Natural killer cell treated with Interleukin-12 subunit alpha and Interleukin-12 subunit beta and Interleukin-15 and Interleukin-18, amount 100 ng/mL, for 72 hours (primary cell): ENCODE results near the gene RECQL5. TPM values are rescaled to one million over a fixed set of nuclear protein-coding genes. Genes with fewer than 3 reads are reported as not detected.

ENCODE experiments used
- ATAC-seq, 2 donors: fragments of 150-1000 bp; cut with Tn5 transposase in 1 of 2; sonication (Bioruptor Pico), chemical (Tn5 transposase) in 1 of 2; 2 replicates each; pipeline ENCODE4 v1.10.0; 2021
- DNase-seq: peaks from one replicate; pipeline ENCODE4 v3.0.0; 2022; ENCODE audit warnings: low spot score
- H3K27ac Mint-ChIP-seq, 2 donors: 1 replicate in 1 of 2; 2 replicates in 1 of 2; pipeline ENCODE4 v1.8.0; 2022; ENCODE audit warnings: mixed read lengths in 2 of 2, mild to moderate bottlenecking in 1 of 2, moderate library complexity in 1 of 2
- H3K27me3 Mint-ChIP-seq, 2 donors: 1 replicate in 1 of 2; 2 replicates in 1 of 2; pipeline ENCODE4 v1.8.0; 2022; ENCODE audit warnings: mixed read lengths in 2 of 2
- H3K36me3 Mint-ChIP-seq: one replicate; pipeline ENCODE4 v1.8.0; 2022; ENCODE audit warnings: mixed read lengths
- H3K4me1 Mint-ChIP-seq, 2 donors: 1 replicate in 1 of 2; 2 replicates in 1 of 2; pipeline ENCODE4 v1.8.0; 2022; ENCODE audit warnings: low read depth in 2 of 2, mixed read lengths in 2 of 2, mild to moderate bottlenecking in 1 of 2
- H3K4me3 Mint-ChIP-seq: one replicate; pipeline ENCODE4 v1.8.0; 2022; ENCODE audit warnings: mixed read lengths
- H3K9me3 Mint-ChIP-seq: 2 replicates; pipeline ENCODE4 v1.8.0; 2022; ENCODE audit warnings: mixed read lengths
- total RNA-seq, 2 donors: library from RNA; stranded (reverse); gene quantifications; one replicate each; pipeline ENCODE4 v1.2.3, GENCODE V29; 2022

RECQL5 gene
- total RNA-seq, 2 donors from 2014 or later, result 32.6 to 59.7 TPM

DNA sequence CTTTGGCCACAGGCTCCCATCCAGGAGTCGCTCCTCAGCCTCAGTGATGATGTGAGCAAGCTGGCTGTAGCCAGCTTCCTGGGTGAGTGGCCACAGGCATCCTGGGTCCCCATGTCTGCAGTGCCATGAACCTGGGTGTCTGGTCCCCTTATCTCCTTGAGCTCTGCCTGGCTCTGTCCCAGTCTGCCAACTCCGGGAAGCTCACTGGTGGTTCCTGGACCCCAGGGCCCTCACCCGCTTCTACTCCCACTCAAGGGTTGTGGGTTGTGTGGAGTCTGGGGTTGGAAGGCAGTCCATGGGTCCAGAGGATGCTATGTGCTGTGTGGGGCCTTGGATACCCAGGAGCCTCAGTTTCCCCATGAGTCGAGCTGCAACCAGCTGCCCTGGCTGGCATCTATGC lies 45.5 kb downstream of the RECQL5 start:
- H3K36me3 Mint-ChIP-seq, result no peaks in the 10 kb centered on the region
- H3K4me1 Mint-ChIP-seq, result peaks cover 0 to 2% of the 10 kb centered on the region in 2 donors
- DNase-seq (no peak), ATAC-seq (no peak)
- no peaks in the 10 kb centered on the region for H3K9me3 Mint-ChIP-seq
- no peak overlapping the region for H3K27ac Mint-ChIP-seq
- H3K27me3 Mint-ChIP-seq, result no peaks in the 10 kb centered on the region
- H3K4me3 Mint-ChIP-seq, result no peak overlapping the region

DNA sequence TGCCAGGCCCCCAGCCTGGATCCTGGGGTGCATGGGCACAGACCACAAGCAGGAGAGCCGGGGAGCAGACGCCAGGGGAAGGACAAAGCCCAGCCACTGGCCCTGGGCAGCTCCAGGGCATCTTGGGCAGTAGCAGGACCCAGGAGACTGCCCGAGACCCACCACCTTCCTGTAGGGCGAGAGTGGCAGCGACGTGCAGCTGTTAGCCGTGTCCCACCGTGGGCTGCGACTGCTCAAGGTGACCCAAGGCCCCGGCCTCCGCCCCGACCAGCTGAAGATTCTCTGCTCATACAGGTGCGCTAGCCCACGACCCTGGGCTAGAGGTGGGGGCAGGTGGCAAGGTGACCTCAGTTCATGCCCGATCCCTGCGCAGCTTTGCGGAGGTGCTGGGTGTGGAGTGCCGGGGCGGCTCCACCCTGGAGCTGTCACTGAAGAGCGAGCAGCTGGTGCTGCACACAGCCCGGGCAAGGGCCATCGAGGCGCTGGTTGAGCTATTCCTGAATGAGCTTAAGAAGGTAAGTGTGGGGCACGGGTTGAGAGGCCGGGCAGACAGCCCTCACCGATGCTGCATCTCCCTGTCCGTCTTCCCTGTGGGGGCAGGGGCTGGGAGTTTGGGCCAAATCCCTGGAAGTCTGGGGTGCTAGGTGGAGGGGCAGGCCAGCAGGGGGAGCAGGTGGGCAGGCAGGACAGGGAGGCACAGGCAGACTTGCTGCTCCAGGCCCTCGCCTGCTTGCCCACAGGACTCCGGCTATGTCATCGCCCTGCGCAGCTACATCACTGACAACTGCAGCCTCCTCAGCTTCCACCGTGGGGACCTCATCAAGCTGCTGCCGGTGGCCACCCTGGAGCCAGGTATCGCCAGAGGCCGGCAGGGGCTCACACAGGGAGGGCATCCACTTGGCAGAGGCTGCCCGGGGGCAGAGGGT lies 47.2 kb downstream of the RECQL5 start:
- Mint-ChIP-seq H3K36me3 (no peaks in the 10 kb centered on the region), H3K27me3 (no peaks in the 10 kb centered on the region), H3K27ac (no peak overlapping the region), H3K4me3 (no peak overlapping the region), H3K4me1 (peaks cover 0 to 2% of the 10 kb centered on the region in 2 donors), H3K9me3 (no peaks in the 10 kb centered on the region)
- no peak for ATAC-seq
- no peak for DNase-seq

DNA sequence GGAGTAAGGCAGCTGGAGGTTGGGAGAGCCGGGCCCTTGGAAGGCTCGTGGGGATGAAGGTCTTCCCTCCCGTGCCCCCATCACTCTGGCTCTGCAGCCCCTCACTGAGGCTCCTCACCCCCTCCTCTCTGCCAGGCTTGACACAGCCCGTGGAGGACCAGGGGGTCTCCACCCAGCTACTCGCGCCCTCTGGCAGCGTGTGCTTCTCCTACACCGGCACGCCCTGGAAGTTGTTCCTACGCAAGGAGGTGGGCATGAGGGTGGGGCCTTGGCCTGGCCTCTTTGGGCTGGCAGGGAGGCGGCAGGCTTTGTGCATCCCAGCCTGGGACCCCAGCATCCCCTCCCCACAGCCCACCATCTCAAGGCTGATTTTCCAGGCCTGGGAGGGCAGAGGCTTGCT lies 49.3 kb downstream of the RECQL5 start:
- no peak overlapping the region for H3K27ac Mint-ChIP-seq

DNA sequence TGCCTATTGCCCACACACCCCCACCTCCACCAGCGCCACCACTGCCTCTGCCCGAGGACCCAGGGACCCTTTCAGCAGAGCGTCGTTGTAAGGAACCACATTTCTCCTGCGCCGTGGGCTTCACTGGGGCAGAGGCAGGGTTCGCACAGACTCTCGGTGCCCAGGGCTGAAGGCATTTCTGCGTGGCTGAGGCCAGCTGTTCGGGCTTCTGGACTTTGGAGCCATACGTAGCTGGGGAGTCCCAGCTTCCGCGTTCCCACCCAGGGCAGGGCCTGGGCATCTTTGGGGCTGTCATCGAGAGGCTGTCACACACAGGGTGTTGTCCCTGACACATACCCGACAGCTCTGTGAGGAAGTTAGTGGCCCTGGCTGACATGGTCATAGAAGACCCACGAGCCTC lies 49.7 kb downstream of the RECQL5 start:
- Mint-ChIP-seq H3K36me3 (no peaks in the 10 kb centered on the region), H3K4me3 (no peak overlapping the region), H3K9me3 (no peaks in the 10 kb centered on the region), H3K27me3 (no peaks in the 10 kb centered on the region), H3K4me1 (no peaks in the 10 kb centered on the region), H3K27ac (no peak overlapping the region)
- ATAC-seq (no peak), DNase-seq (no peak)

More for the DNA sequence above, 49.3 kb downstream of the RECQL5 start:
- ATAC-seq (no peak), DNase-seq (no peak)
- Mint-ChIP-seq H3K4me3 (no peak overlapping the region), H3K9me3 (no peaks in the 10 kb centered on the region), H3K36me3 (no peaks in the 10 kb centered on the region), H3K27me3 (no peaks in the 10 kb centered on the region), H3K4me1 (peaks cover 0 to 1% of the 10 kb centered on the region in 2 donors)

DNA sequence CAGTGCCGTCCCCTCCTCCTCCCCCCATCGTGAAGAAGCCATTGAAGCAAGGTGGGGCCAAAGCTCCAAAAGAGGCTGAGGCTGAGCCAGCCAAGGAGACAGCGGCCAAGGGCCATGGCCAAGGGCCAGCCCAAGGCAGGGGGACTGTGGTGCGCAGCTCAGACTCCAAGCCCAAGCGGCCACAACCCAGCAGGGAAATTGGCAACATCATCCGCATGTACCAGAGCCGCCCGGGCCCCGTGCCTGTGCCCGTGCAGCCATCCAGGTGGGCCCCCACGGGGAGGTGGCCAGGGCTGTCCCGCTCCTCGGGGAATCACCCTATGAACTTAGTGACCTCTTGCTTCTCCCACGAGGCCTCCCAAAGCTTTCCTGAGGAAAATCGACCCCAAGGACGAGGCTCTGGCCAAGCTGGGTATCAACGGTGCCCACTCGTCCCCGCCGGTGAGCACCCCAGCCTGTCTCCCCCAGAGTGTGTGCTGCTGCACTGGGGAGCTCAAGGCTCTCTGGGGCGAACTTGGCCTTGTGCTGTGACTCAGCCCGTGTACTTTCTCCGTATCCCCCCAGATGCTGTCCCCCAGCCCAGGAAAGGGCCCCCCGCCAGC lies 50.3 kb downstream of the RECQL5 start:
- H3K4me3 Mint-ChIP-seq, result no peak overlapping the region
- no peaks in the 10 kb centered on the region for H3K36me3 Mint-ChIP-seq
- H3K27me3 Mint-ChIP-seq, result no peaks in the 10 kb centered on the region
- ATAC-seq, result no peak
- no peaks in the 10 kb centered on the region for H3K9me3 Mint-ChIP-seq
- H3K4me1 Mint-ChIP-seq, result no peaks in the 10 kb centered on the region
- no peak for DNase-seq
- H3K27ac Mint-ChIP-seq, result no peak overlapping the region

DNA sequence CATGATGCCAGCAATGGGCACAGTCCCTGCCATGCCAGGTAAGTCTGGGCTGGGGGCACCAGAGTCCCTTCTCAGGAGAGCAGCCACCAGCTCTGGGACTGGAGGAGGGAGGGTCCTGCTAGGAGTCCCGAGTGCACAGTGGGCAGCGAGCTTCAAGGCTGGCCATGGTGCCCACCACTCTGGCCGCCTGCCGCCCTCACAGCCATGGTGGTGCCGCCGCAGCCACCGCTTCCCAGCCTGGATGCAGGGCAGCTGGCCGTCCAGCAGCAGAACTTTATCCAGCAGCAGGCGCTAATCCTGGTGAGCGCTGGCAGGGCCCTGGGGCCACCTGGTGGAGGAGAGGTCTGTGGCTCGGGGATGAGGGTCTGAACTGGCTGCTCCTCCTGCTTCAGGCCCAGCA lies 51.7 kb downstream of the RECQL5 start:
- Mint-ChIP-seq H3K27ac (no peak overlapping the region), H3K36me3 (no peaks in the 10 kb centered on the region), H3K27me3 (no peaks in the 10 kb centered on the region), H3K4me1 (no peaks in the 10 kb centered on the region), H3K4me3 (no peak overlapping the region), H3K9me3 (no peaks in the 10 kb centered on the region)
- ATAC-seq (no peak), DNase-seq (no peak)

DNA sequence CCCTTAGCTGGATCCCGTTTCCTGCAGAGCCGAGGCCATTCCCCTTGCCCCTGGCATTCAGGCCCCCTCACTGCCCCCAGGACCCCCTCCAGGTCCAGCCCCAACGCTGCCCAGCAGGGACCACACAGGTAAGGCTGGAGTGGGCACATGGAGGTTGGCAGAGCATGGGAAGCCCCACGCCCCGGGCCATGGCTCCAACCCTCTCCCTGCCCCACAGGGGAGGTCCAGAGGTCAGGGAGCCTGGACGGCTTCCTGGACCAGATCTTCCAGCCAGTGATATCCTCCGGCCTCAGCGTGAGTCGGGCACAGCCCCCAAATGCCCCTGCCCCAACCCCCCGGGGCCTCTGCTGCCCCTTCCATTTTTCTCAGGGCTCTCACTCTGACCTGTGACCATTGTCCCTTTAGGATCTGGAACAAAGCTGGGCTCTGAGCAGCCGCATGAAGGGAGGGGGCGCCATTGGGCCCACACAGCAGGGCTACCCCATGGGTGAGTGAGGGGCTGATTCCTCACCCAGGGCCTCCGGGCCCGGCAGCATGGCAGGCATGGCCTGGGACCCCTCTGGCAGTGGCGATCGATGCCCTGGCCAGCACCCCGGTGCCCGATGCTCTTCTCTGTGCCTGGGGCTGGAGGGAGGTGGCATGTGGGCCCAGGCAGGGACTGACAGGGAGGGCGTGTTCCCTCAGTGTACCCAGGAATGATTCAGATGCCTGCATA lies 52.2 kb downstream of the RECQL5 start:
- no peaks in the 10 kb centered on the region for H3K9me3 Mint-ChIP-seq
- ATAC-seq, result no peak
- no peaks in the 10 kb centered on the region for H3K36me3 Mint-ChIP-seq
- H3K27ac Mint-ChIP-seq, result no peak overlapping the region
- no peak overlapping the region for H3K4me3 Mint-ChIP-seq
- no peak for DNase-seq
- no peaks in the 10 kb centered on the region for H3K27me3 Mint-ChIP-seq
- H3K4me1 Mint-ChIP-seq, result no peaks in the 10 kb centered on the region

DNA sequence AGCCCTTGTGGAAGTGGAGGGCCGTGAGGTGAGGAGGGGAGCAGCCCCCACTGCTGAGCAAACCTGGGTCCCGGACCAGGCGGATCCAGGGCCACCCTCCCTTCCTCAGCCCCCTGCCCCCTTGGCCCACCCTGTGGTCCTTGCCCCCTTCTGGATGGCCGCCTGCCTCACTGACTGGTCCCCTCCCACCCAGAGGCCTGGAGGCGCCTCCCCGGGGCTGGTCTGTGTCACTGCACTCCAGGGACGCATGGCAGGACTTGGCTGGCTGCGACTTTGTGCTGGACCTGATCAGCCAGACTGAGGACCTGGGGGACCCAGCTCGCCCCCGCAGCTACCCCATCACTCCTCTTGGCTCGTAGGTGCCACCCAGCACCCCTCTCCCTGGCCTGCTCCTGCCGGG lies 52.9 kb downstream of the RECQL5 start:
- no peaks in the 10 kb centered on the region for H3K36me3 Mint-ChIP-seq

DNA sequence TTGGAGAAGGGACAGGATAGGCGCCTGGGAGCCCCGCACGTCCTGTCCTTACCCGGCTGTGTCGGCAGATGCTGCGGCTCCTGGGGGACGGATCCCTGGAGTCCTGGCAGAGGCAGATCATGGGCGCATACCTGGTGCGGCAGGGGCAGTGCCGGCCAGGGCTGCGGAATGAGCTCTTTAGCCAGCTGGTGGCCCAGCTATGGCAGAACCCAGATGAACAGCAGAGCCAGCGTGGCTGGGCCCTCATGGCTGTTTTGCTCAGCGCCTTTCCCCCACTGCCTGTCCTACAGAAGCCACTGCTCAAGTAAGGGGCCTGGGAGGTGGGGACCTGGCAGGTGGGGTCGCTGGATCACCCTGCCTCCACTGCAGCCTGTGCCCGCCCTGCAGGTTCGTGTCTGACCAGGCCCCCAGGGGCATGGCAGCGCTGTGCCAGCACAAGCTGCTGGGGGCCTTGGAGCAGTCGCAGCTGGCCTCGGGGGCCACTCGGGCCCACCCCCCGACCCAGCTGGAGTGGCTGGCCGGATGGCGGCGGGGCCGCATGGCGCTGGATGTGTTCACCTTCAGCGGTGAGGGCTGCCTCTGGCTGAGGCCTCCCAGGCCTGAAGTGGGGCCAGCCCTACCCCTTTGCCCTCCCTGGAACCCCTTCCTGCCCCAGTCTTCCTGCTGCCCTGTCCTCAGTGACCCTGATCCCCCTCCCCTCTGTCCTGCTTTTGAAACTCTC lies 53.9 kb downstream of the RECQL5 start:
- H3K4me1 Mint-ChIP-seq, result no peaks in the 10 kb centered on the region
- ATAC-seq (peak in 1 of 2 donors; percentile 21), DNase-seq (no peak)
- no peaks in the 10 kb centered on the region for H3K36me3 Mint-ChIP-seq
- H3K4me3 Mint-ChIP-seq, result no peak overlapping the region
- no peaks in the 10 kb centered on the region for H3K9me3 Mint-ChIP-seq
- no peaks in the 10 kb centered on the region for H3K27me3 Mint-ChIP-seq
- no peak overlapping the region for H3K27ac Mint-ChIP-seq

More for the DNA sequence above, 52.9 kb downstream of the RECQL5 start:
- Mint-ChIP-seq H3K9me3 (no peaks in the 10 kb centered on the region), H3K4me1 (no peaks in the 10 kb centered on the region), H3K4me3 (no peak overlapping the region), H3K27me3 (no peaks in the 10 kb centered on the region), H3K27ac (no peak overlapping the region)
- DNase-seq, result no peak
- no peak for ATAC-seq

DNA sequence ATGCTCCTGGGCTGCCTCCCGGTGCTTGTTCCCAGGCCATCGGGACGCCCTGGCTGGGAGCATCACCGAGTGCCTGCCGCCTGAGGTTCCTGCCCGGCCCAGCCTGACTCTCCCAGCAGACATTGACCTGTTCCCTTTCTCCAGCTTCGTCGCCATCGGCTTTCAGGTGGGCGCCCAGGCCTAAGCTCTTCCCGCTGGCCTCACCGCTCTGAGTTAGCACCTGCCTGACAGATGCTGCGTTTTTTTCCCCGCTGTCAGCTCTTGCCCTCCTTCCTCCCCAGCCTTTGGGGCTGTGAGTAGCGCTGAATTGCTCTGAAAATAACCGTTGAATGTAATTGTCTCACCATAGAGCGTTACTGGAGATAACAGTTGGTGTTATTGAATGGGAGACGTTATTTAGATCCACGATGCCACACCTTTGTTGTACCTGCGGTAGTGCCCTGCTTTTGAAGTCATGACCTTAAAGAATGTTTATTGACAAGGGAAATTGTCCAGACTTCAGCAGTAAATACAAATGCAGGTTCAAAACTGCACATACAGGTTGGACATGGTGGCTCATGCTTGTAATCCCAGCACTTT lies 55.0 kb downstream of the RECQL5 start:
- no peak overlapping the region for H3K27ac Mint-ChIP-seq
- H3K4me3 Mint-ChIP-seq, result no peak overlapping the region
- H3K4me1 Mint-ChIP-seq, result peaks cover 0 to 3% of the 10 kb centered on the region in 2 donors
- no peak for ATAC-seq
- no peaks in the 10 kb centered on the region for H3K36me3 Mint-ChIP-seq
- no peaks in the 10 kb centered on the region for H3K27me3 Mint-ChIP-seq
- no peak for DNase-seq
- H3K9me3 Mint-ChIP-seq, result no peaks in the 10 kb centered on the region

DNA sequence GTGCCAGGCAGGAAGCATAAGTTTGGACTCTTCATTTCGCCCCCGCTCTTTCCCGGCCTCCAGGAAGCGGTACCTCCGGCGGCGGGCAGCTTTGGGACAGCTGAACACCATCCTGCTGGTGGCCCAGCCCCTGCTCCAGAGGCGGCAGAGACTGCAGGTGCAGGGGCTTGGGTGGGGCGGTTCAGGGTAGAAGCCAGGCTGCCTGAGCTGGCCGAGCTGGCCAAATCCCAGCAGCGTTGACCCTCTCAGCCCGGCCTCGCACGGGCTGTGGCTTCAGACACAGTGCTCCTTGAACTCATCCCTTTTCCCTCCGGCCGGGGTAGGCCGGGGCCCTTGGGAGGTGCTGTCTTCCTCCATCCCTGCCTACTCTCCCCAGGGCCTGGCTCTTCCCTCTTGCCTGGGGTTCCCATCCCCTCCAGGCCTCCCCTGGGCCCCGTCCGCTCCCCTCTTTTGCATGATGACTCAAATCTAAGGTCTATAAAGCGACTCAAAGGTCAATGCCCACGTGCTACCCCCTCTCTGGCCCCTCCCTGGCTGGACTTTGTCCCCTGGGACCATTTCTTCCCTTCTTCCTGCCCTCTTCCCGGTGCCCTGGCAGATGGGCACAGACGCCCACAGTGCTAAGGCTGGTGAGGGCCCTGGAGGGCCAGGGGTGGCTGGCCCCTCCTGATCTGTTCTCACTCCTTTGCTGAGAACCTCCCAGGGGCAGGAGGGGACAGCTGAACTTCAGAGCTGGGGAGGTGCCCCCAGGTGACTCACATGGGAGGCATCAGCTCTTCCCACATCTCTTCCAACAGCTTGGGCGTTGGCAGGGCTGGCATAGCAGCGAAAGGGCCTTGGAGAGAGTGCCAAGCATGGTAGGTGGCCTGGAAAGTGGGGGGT lies 56.6 kb downstream of the RECQL5 start:
- Mint-ChIP-seq H3K27ac (no peak overlapping the region), H3K36me3 (no peaks in the 10 kb centered on the region), H3K27me3 (no peaks in the 10 kb centered on the region), H3K4me3 (no peak overlapping the region), H3K4me1 (peaks cover 0 to 6% of the 10 kb centered on the region in 2 donors), H3K9me3 (no peaks in the 10 kb centered on the region)
- ATAC-seq (no peak), DNase-seq (no peak)

DNA sequence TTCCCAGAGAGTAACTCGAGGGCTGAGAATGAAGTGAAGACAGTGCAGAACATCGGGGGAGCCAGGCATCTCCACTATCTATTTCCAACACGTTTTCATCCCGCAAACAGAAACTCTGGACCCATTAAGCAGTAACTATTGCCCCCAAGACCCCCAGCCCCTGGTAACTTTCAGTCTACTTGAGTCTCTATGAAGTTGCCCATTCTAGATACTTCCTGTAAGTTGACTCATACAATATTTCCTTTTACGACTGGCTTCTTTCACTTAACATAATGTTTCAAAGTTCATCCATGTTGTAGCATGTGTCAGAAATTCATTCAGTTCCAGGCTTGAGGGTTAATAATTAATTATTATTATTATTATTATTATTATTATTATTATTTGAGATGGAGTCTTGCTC lies 59.9 kb downstream of the RECQL5 start:
- H3K36me3 Mint-ChIP-seq, result no peaks in the 10 kb centered on the region
- H3K27ac Mint-ChIP-seq, result no peak overlapping the region
- H3K4me1 Mint-ChIP-seq, result peaks cover 0 to 6% of the 10 kb centered on the region in 2 donors
- ATAC-seq (no peak), DNase-seq (no peak)
- no peak overlapping the region for H3K4me3 Mint-ChIP-seq
- H3K27me3 Mint-ChIP-seq, result no peaks in the 10 kb centered on the region
- no peaks in the 10 kb centered on the region for H3K9me3 Mint-ChIP-seq
